SK-N-SH (cell line): ENCODE data around the gene RILPL1. TPM values are rescaled to one million over a fixed set of nuclear protein-coding genes. Genes with fewer than 3 reads are reported as not detected.

ENCODE experiments used
- CTCF ChIA-PET: fragments of 300-600, 350-600 bp; formaldehyde crosslinking; extraction: SDS; loops from one replicate; lab custom pipeline; 2021; lab: Yijun Ruan, JAX
- POLR2A ChIA-PET: fragments of 350-600 bp; sonication (Branson Sonifier 250); formaldehyde crosslinking; extraction: SDS; loops from one replicate; lab custom pipeline; 2020; ENCODE audit warnings: antibody characterized with exemption, inconsistent platforms; lab: Yijun Ruan, JAX
- DNase-seq: peaks from one replicate; pipeline ENCODE4 v3.0.0; 2012
- H2AFZ ChIP-seq: fragments of 200-600 bp; sonication (generic); 2 replicates; pipeline ENCODE4 v1.8.1; 2016; ENCODE audit warnings: antibody characterized with exemption, mild to moderate bottlenecking, low read depth
- H3F3A ChIP-seq: fragments of 200-600 bp; sonication (generic); replicated peaks from 2 replicates; pipeline ENCODE3; 2016; ENCODE audit warnings: antibody characterized with exemption, mild to moderate bottlenecking; ENCODE audit not compliant: insufficient read depth
- H3K27ac ChIP-seq, 2 experiments: fragments of 200-500 bp in 1 of 2; fragments of 200-600 bp in 1 of 2; sonication (Bioruptor generic) in 1 of 2; sonication (generic), shearing (Covaris generic) in 1 of 2; 2 replicates each; pipeline versions ENCODE4 v1.5.1 to v1.6.1; 2014 to 2016; ENCODE audit warnings: low read depth in 2 of 2, inconsistent platforms in 1 of 2, low read length in 1 of 2, mild to moderate bottlenecking in 1 of 2, mixed read lengths in 1 of 2
- H3K27me3 ChIP-seq: fragments of 200-600 bp; sonication (generic), shearing (Covaris generic); 2 replicates; pipeline ENCODE4 v1.6.1; 2016; ENCODE audit warnings: mixed run types; ENCODE audit not compliant: insufficient read depth
- H3K36me3 ChIP-seq, 2 experiments: fragments of 200-500 bp in 1 of 2; fragments of 200-600 bp in 1 of 2; sonication (Bioruptor generic) in 1 of 2; sonication (generic) in 1 of 2; replicated peaks in 1 of 2; 2 replicates each; pipeline versions ENCODE3 to v1.5.1; 2014 to 2016; ENCODE audit warnings: low read length in 1 of 2, mild to moderate bottlenecking in 1 of 2; ENCODE audit not compliant: insufficient read depth in 2 of 2, control insufficient read depth in 1 of 2
- H3K4me1 ChIP-seq, 2 experiments: fragments of 200-500 bp in 1 of 2; fragments of 200-600 bp in 1 of 2; sonication (Bioruptor generic) in 1 of 2; sonication (generic), shearing (Covaris generic) in 1 of 2; 2 replicates each; pipeline versions ENCODE4 v1.5.1 to v1.6.1; 2014 to 2016; ENCODE audit warnings: low read depth in 1 of 2, low read length in 1 of 2, mixed run types in 1 of 2; ENCODE audit not compliant: insufficient read depth in 2 of 2, control insufficient read depth in 1 of 2
- H3K4me2 ChIP-seq: fragments of 200-600 bp; sonication (generic), shearing (Covaris generic); 2 replicates; pipeline ENCODE4 v1.6.1; 2017; ENCODE audit warnings: mixed run types
- H3K4me3 ChIP-seq, 2 experiments: fragments of 200-500 bp in 1 of 2; fragments of 200-600 bp in 1 of 2; sonication (Bioruptor generic) in 1 of 2; sonication (generic), shearing (Covaris generic) in 1 of 2; 2 replicates each; pipeline versions ENCODE4 v1.5.1 to v1.8.1; 2014 to 2016; ENCODE audit warnings: low read depth in 2 of 2, inconsistent platforms in 1 of 2, low read length in 1 of 2, mild to moderate bottlenecking in 1 of 2, mixed read lengths in 1 of 2, moderate library complexity in 1 of 2
- H3K79me2 ChIP-seq: fragments of 200-600 bp; sonication (generic); 2 replicates; pipeline ENCODE4 v1.8.1; 2017; ENCODE audit warnings: mild to moderate bottlenecking; ENCODE audit not compliant: insufficient read depth
- H3K9ac ChIP-seq: fragments of 200-600 bp; sonication (generic); 2 replicates; pipeline ENCODE4 v1.6.1; 2017; ENCODE audit warnings: mixed run types
- H3K9me2 ChIP-seq: fragments of 200-600 bp; sonication (generic); 2 replicates; pipeline ENCODE4 v1.6.1; 2017; ENCODE audit warnings: mixed run types
- H3K9me3 ChIP-seq: fragments of 200-600 bp; sonication (generic); 2 replicates; pipeline ENCODE4 v1.6.1; 2017; ENCODE audit warnings: mixed run types, mild to moderate bottlenecking, moderate library complexity
- H4K20me1 ChIP-seq: fragments of 200-600 bp; sonication (generic); 2 replicates; pipeline ENCODE4 v1.6.1; 2017; ENCODE audit warnings: mild to moderate bottlenecking, mixed run types; ENCODE audit not compliant: insufficient read depth
- EP300 ChIP-seq, 2 experiments: IDR thresholded peaks; 2 replicates each; pipeline versions ENCODE4 v1.4.0 to v1.6.1; 2012; ENCODE audit warnings: borderline replicate concordance in 1 of 2, low read depth in 1 of 2, low read length in 1 of 2
- GABPA ChIP-seq: IDR thresholded peaks from 2 replicates; pipeline ENCODE4 v1.4.0; 2012; ENCODE audit warnings: low read depth, mild to moderate bottlenecking
- JUND ChIP-seq: IDR thresholded peaks from 2 replicates; pipeline ENCODE4 v1.4.0; 2012
- PBX3 ChIP-seq: IDR thresholded peaks from 2 replicates; pipeline ENCODE4; 2012
- RCOR1 ChIP-seq: fragments of 150-350 bp; IDR thresholded peaks from 2 replicates; pipeline ENCODE4 v1.6.1; 2017; ENCODE audit warnings: antibody characterized with exemption, low read length
- SIN3A ChIP-seq: IDR thresholded peaks from 2 replicates; pipeline ENCODE4 v1.6.1; 2012; ENCODE audit warnings: low read depth, mild to moderate bottlenecking, low read length, moderate library complexity, borderline replicate concordance
- YY1 ChIP-seq: IDR thresholded peaks from 2 replicates; pipeline ENCODE4 v1.4.0; 2012; ENCODE audit warnings: low read depth, mild to moderate bottlenecking
- WGBS: methylation state at CpG from one replicate; pipeline ENCODE4 v1.1.6; 2017; ENCODE audit warnings: low lambda C conversion rate; 5-methylcytosine and 5-hydroxymethylcytosine counted together
- polyA plus RNA-seq, 3 experiments: library from polyadenylated mRNA; depleted of rRNA; stranded (reverse); fragments of >200 nt; gene quantifications; 2 replicates each; pipeline ENCODE4 v1.2.3, GENCODE V29; 2012
- TF ChIP-seq, protein P1 (sequence below): IDR thresholded peaks from 2 replicates; pipeline ENCODE4 v1.6.1; 2012; ENCODE audit warnings: mild to moderate bottlenecking, low read depth, low read length, moderate library complexity
- TF ChIP-seq, protein P2 (sequence below): IDR thresholded peaks from 2 replicates; pipeline ENCODE4 v1.4.0; 2012; ENCODE audit warnings: low read depth

The RILPL1 gene
- polyA plus RNA-seq, 1 of the 3 experiments (the other 2 are of a cell fraction), result 32.6 TPM

GRCh38 chr12:123498126-123498825 lies 35.2 kb downstream of the RILPL1 start:
- no peak overlapping the region for H3K9ac ChIP-seq
- no peaks in the 10 kb centered on the region for H3K27me3 ChIP-seq
- H2AFZ ChIP-seq, result no peak overlapping the region
- H3K36me3 ChIP-seq, result peaks cover 6 to 17% of the 10 kb centered on the region in 2 experiments
- no peaks in the 10 kb centered on the region for H3F3A ChIP-seq
- no peaks in the 10 kb centered on the region for H3K4me1 ChIP-seq
- no peak overlapping the region for H3K27ac ChIP-seq
- CTCF ChIA-PET, result no interaction called here
- no peaks in the 10 kb centered on the region for H3K9me3 ChIP-seq
- H3K9me2 ChIP-seq, result no peaks in the 10 kb centered on the region
- 97% methylated on average over 13 of the region's 13 CpGs for WGBS
- POLR2A ChIA-PET, result interaction anchor here (0.6 to 0.7 kb wide), 2 partner anchors 34 to 80 kb away, joined by 3 to 4 read pairs; no protein-coding TSS in a partner anchor
- H3K79me2 ChIP-seq, result 0 out of 2 replicates have a peak, but pooled peaks cover 4% of the 10 kb centered on the region
- H3K4me2 ChIP-seq, result no peak overlapping the region
- DNase-seq, result no peak
- H4K20me1 ChIP-seq, result no peaks in the 10 kb centered on the region
- TF ChIP-seq SIN3A, result no peak
- H3K4me3 ChIP-seq, result no peak overlapping the region

DNA sequence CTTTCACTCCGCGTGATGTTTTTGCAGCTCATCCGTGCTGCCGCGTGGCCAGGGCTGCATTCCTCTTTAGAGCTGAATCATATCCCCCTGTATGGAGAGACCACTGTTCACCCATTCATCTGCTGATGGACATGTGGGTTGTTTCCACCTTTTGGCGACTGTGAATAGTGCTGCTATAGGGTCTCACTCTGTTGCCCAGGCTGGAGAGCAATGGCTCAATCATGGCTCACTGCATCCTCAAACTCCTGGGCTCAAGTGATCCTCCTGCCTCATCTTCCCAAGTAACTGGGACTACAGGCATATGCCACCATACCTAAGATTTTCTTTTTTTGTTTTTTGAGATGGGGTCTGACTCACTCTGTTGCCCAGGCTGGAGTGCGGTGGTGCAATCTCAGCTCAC lies 36.5 kb downstream of the RILPL1 start:
- no peak for DNase-seq
- Histone ChIP-seq H3K9ac (no peak overlapping the region), H3K36me3 (peaks cover 6 to 17% of the 10 kb centered on the region in 2 experiments), H3K27ac (no peak overlapping the region), H3K4me2 (no peak overlapping the region), H3K4me1 (no peaks in the 10 kb centered on the region), H3K9me2 (no peaks in the 10 kb centered on the region), H3K9me3 (no peaks in the 10 kb centered on the region), H3K79me2 (0 out of 2 replicates have a peak, but pooled peaks cover 4% of the 10 kb centered on the region), H3K4me3 (no peak overlapping the region), H4K20me1 (no peaks in the 10 kb centered on the region), H3K27me3 (no peaks in the 10 kb centered on the region), H3F3A (no peaks in the 10 kb centered on the region), H2AFZ (no peak overlapping the region)
- no peak for TF ChIP-seq JUND
- TF ChIP-seq, protein P1, sequence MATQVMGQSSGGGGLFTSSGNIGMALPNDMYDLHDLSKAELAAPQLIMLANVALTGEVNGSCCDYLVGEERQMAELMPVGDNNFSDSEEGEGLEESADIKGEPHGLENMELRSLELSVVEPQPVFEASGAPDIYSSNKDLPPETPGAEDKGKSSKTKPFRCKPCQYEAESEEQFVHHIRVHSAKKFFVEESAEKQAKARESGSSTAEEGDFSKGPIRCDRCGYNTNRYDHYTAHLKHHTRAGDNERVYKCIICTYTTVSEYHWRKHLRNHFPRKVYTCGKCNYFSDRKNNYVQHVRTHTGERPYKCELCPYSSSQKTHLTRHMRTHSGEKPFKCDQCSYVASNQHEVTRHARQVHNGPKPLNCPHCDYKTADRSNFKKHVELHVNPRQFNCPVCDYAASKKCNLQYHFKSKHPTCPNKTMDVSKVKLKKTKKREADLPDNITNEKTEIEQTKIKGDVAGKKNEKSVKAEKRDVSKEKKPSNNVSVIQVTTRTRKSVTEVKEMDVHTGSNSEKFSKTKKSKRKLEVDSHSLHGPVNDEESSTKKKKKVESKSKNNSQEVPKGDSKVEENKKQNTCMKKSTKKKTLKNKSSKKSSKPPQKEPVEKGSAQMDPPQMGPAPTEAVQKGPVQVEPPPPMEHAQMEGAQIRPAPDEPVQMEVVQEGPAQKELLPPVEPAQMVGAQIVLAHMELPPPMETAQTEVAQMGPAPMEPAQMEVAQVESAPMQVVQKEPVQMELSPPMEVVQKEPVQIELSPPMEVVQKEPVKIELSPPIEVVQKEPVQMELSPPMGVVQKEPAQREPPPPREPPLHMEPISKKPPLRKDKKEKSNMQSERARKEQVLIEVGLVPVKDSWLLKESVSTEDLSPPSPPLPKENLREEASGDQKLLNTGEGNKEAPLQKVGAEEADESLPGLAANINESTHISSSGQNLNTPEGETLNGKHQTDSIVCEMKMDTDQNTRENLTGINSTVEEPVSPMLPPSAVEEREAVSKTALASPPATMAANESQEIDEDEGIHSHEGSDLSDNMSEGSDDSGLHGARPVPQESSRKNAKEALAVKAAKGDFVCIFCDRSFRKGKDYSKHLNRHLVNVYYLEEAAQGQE, result no peak
- TF ChIP-seq EP300 (IDR thresholded peaks at IDR 0.05; ENCODE audit: borderline replicate concordance in 1 of 2, low read depth in 1 of 2, low read length in 1 of 2), result no peak
- TF ChIP-seq, protein P2, sequence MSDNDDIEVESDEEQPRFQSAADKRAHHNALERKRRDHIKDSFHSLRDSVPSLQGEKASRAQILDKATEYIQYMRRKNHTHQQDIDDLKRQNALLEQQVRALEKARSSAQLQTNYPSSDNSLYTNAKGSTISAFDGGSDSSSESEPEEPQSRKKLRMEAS, result no peak
- TF ChIP-seq YY1, result no peak
- TF ChIP-seq SIN3A, result no peak
- no peak for TF ChIP-seq PBX3
- no peak for TF ChIP-seq RCOR1
- TF ChIP-seq GABPA, result no peak
- 100% methylated on average over 7 of the region's 7 CpGs for WGBS
- CTCF ChIA-PET, result interaction anchor here (1.7 kb wide), 1 partner anchor 10 kb away, joined by 5 read pairs; no protein-coding TSS in a partner anchor
- POLR2A ChIA-PET, result interaction anchor here (1.1 kb wide), 1 partner anchor 11 kb away, joined by 3 read pairs; no protein-coding TSS in a partner anchor
